H1 (cell line): Measurements from ENCODE around the gene RELA. TPM values are rescaled to one million over a fixed set of nuclear protein-coding genes. Genes with fewer than 3 reads are reported as not detected.

ENCODE experiments used
- CTCF ChIA-PET: fragments of 300-600 bp; sonication (Branson Sonifier 250); formaldehyde crosslinking; loops from one replicate; lab custom pipeline; 2021; ENCODE audit not compliant: partially characterized antibody; lab: Charles Lee
- POLR2A ChIA-PET: fragments of 300-600 bp; sonication (Branson Sonifier 250); formaldehyde crosslinking; loops from one replicate; lab custom pipeline; 2021; ENCODE audit warnings: inconsistent platforms; ENCODE audit not compliant: partially characterized antibody; lab: Charles Lee
- DNase-seq, 2 experiments: peaks; one replicate each; pipeline versions ENCODE4 v3.0.0 to v3.0.0-alpha.2; 2010 to 2022; ENCODE audit warnings: low spot score in 2 of 2, low read depth in 1 of 2, mixed read lengths in 1 of 2
- FAIRE-seq: peaks from 2 replicates; lab custom pipeline; 2011; peaks lifted over from hg19 to GRCh38; lab: Jason Lieb, UNC
- H2AFZ ChIP-seq: 2 replicates; pipeline ENCODE4 v1.8.1; 2012; ENCODE audit warnings: low read length, inconsistent platforms
- H2AK5ac ChIP-seq: 2 replicates; pipeline ENCODE4 v1.6.1; 2013; ENCODE audit warnings: low read depth, low read length
- H2BK120ac ChIP-seq: replicated peaks from 2 replicates; pipeline ENCODE3; 2013; ENCODE audit warnings: low read depth, low read length, inconsistent platforms
- H2BK12ac ChIP-seq: 2 replicates; pipeline ENCODE4 v1.6.1; 2013; ENCODE audit warnings: low read depth, low read length
- H2BK15ac ChIP-seq: 2 replicates; pipeline ENCODE4 v1.6.1; 2013; ENCODE audit warnings: low read length
- H2BK20ac ChIP-seq: 2 replicates; pipeline ENCODE4 v1.6.1; 2013; ENCODE audit warnings: low read length
- H2BK5ac ChIP-seq: 2 replicates; pipeline ENCODE4 v1.6.1; 2013; ENCODE audit warnings: low read depth, low read length
- H3K14ac ChIP-seq: 2 replicates; pipeline ENCODE4 v1.6.1; 2013; ENCODE audit warnings: inconsistent platforms; ENCODE audit not compliant: insufficient read length
- H3K18ac ChIP-seq: 2 replicates; pipeline ENCODE4 v1.6.1; 2013; ENCODE audit warnings: low read length; ENCODE audit errors: extremely low read depth
- H3K23ac ChIP-seq: 2 replicates; pipeline ENCODE4 v1.6.1; 2013; ENCODE audit warnings: inconsistent platforms; ENCODE audit not compliant: insufficient read length
- H3K23me2 ChIP-seq: 2 replicates; pipeline ENCODE4 v1.6.1; 2013; ENCODE audit warnings: low read depth, low read length
- H3K27ac ChIP-seq: 2 replicates; pipeline ENCODE4 v1.6.1; 2011; ENCODE audit warnings: low read depth, low read length, inconsistent platforms
- H3K27me3 ChIP-seq, 4 experiments: replicated peaks in 1 of 4; 1 replicate in 1 of 4; 2 replicates in 3 of 4; pipeline versions ENCODE4 v1.6.1 to v1.8.1; 2011 to 2013; ENCODE audit warnings: low read length in 3 of 4, mild to moderate bottlenecking in 3 of 4, inconsistent platforms in 2 of 4, mixed read lengths in 2 of 4, moderate library complexity in 1 of 4; ENCODE audit not compliant: control insufficient read depth in 3 of 4, insufficient read depth in 3 of 4; ENCODE audit errors: extremely low read depth in 1 of 4
- H3K36me3 ChIP-seq, 4 experiments: 2 replicates each; pipeline versions ENCODE4 v1.6.1 to v1.8.1; 2011 to 2013; ENCODE audit warnings: mild to moderate bottlenecking in 4 of 4, low read length in 3 of 4, moderate library complexity in 2 of 4, control low read depth in 1 of 4, inconsistent platforms in 1 of 4; ENCODE audit not compliant: insufficient read depth in 4 of 4, control insufficient read depth in 2 of 4
- H3K4ac ChIP-seq: replicated peaks from 2 replicates; pipeline ENCODE3; 2013; ENCODE audit warnings: low read length, low read depth, mixed read lengths, inconsistent platforms; ENCODE audit not compliant: insufficient read length
- H3K4me1 ChIP-seq, 4 experiments: replicated peaks in 1 of 4; 1 replicate in 1 of 4; 2 replicates in 3 of 4; pipeline versions ENCODE4 v1.6.1 to v1.8.1; 2011 to 2013; ENCODE audit warnings: low read length in 3 of 4, inconsistent platforms in 2 of 4, mixed read lengths in 1 of 4; ENCODE audit not compliant: insufficient read depth in 4 of 4, control insufficient read depth in 3 of 4
- H3K4me2 ChIP-seq, 2 experiments: 2 replicates each; pipeline versions ENCODE4 v1.6.1 to v1.8.1; 2011 to 2013; ENCODE audit warnings: low read depth in 2 of 2, low read length in 2 of 2, control low read depth in 1 of 2, inconsistent platforms in 1 of 2, mild to moderate bottlenecking in 1 of 2; ENCODE audit not compliant: insufficient read depth in 1 of 2
- H3K4me3 ChIP-seq, 4 experiments: fragments of 200-600, 300-600 bp in 1 of 4; sonication (generic), shearing (Covaris generic), sonication (Bioruptor Twin) in 1 of 4; 2 replicates each; pipeline versions ENCODE4 v1.5.1 to v1.8.1; 2011 to 2016; ENCODE audit warnings: low read length in 4 of 4, low read depth in 3 of 4, control low read depth in 2 of 4, inconsistent platforms in 2 of 4, mild to moderate bottlenecking in 2 of 4, mixed read lengths in 1 of 4, moderate library complexity in 1 of 4; ENCODE audit not compliant: insufficient read depth in 2 of 4; ENCODE audit errors: extremely low read depth in 1 of 4
- H3K56ac ChIP-seq: replicated peaks from 2 replicates; pipeline ENCODE3; 2013; ENCODE audit warnings: low read depth, mild to moderate bottlenecking, mixed read lengths, low read length, inconsistent platforms; ENCODE audit not compliant: insufficient read length
- H3K79me1 ChIP-seq: 2 replicates; pipeline ENCODE4 v1.6.1; 2013; ENCODE audit warnings: low read depth, low read length, control low read depth
- H3K79me2 ChIP-seq, 2 experiments: 2 replicates each; pipeline versions ENCODE4 v1.6.1 to v1.8.1; 2012 to 2013; ENCODE audit warnings: low read length in 2 of 2, mild to moderate bottlenecking in 2 of 2, inconsistent platforms in 1 of 2; ENCODE audit not compliant: insufficient read depth in 2 of 2, control insufficient read depth in 1 of 2
- H3K9ac ChIP-seq, 4 experiments: replicated peaks in 1 of 4; 1 replicate in 1 of 4; 2 replicates in 3 of 4; pipeline versions ENCODE4 v1.6.1 to v1.8.1; 2011 to 2013; ENCODE audit warnings: low read depth in 3 of 4, low read length in 3 of 4, control low read depth in 2 of 4, mild to moderate bottlenecking in 2 of 4, moderate library complexity in 2 of 4, inconsistent platforms in 1 of 4; ENCODE audit errors: extremely low read depth in 1 of 4
- H3K9me3 ChIP-seq, 2 experiments: 2 replicates each; pipeline versions ENCODE4 v1.6.1 to v1.8.1; 2012 to 2013; ENCODE audit warnings: mild to moderate bottlenecking in 2 of 2, moderate library complexity in 2 of 2, control low read depth in 1 of 2, inconsistent platforms in 1 of 2, low read depth in 1 of 2, low read length in 1 of 2, mixed read lengths in 1 of 2; ENCODE audit not compliant: insufficient read depth in 2 of 2
- H4K20me1 ChIP-seq, 2 experiments: replicated peaks in 1 of 2; 2 replicates each; pipeline versions ENCODE3 to v1.8.1; 2011 to 2013; ENCODE audit warnings: inconsistent platforms in 2 of 2, low read length in 2 of 2, mild to moderate bottlenecking in 1 of 2; ENCODE audit not compliant: insufficient read depth in 2 of 2, control insufficient read depth in 1 of 2
- H4K5ac ChIP-seq: 2 replicates; pipeline ENCODE4 v1.6.1; 2013; ENCODE audit warnings: low read length, low read depth, mixed read lengths, inconsistent platforms; ENCODE audit not compliant: insufficient read length
- H4K8ac ChIP-seq: 2 replicates; pipeline ENCODE4 v1.8.0; 2013; ENCODE audit warnings: mild to moderate bottlenecking, moderate library complexity, low read length, inconsistent platforms; ENCODE audit not compliant: insufficient read depth; ENCODE audit errors: extremely low read depth
- H4K91ac ChIP-seq: replicated peaks from 2 replicates; pipeline ENCODE3; 2013; ENCODE audit warnings: low read length, mixed read lengths, inconsistent platforms; ENCODE audit not compliant: insufficient read length
- ATF3 ChIP-seq: IDR thresholded peaks from 2 replicates; pipeline ENCODE4 v1.6.1; 2011; ENCODE audit warnings: low read depth, mild to moderate bottlenecking, low read length; ENCODE audit not compliant: insufficient read depth
- BCL11A ChIP-seq, 2 experiments: IDR thresholded peaks; one replicate each; pipeline ENCODE4 v1.6.1; 2011; ENCODE audit warnings: low read depth in 2 of 2, low read length in 2 of 2, mild to moderate bottlenecking in 2 of 2
- JUND ChIP-seq: IDR thresholded peaks from 2 replicates; pipeline ENCODE4 v1.6.1; 2011; ENCODE audit warnings: mild to moderate bottlenecking, improper control_type of control experiment, low read length
- KDM1A ChIP-seq: fragments of 200-600, 300-600 bp; sonication (generic); IDR thresholded peaks from 2 replicates; pipeline ENCODE4 v1.7.1; 2016; ENCODE audit warnings: mild to moderate bottlenecking, low read length, borderline replicate concordance
- KDM4A ChIP-seq: IDR thresholded peaks from one replicate; pipeline ENCODE4 v1.7.1; 2012; ENCODE audit warnings: low read depth, mild to moderate bottlenecking, moderate library complexity, low read length, inconsistent platforms; ENCODE audit not compliant: severe bottlenecking
- MAX ChIP-seq: IDR thresholded peaks from 2 replicates; pipeline ENCODE4 v1.6.1; 2012; ENCODE audit warnings: inconsistent platforms
- PHF8 ChIP-seq: fragments of 200-600 bp; sonication (generic); conservative IDR thresholded peaks from 2 replicates; pipeline ENCODE4 v1.7.1; 2012; ENCODE audit warnings: low read depth, mild to moderate bottlenecking, inconsistent platforms, low read length, moderate library complexity
- POLR2AphosphoS5 ChIP-seq: IDR thresholded peaks from 2 replicates; pipeline ENCODE4 v1.6.1; 2011; ENCODE audit warnings: low read depth, low read length
- SIRT6 ChIP-seq: IDR thresholded peaks from one replicate; pipeline ENCODE4 v1.7.1; 2012; ENCODE audit warnings: low read length, inconsistent platforms
- SP1 ChIP-seq: IDR thresholded peaks from 2 replicates; pipeline ENCODE4 v1.6.1; 2011; ENCODE audit warnings: low read depth, low read length
- TEAD4 ChIP-seq: IDR thresholded peaks from 2 replicates; pipeline ENCODE4 v1.6.1; 2012; ENCODE audit warnings: low read depth, low read length, inconsistent platforms, mixed read lengths
- USF2 ChIP-seq: IDR thresholded peaks from 2 replicates; pipeline ENCODE4 v1.6.1; 2011; ENCODE audit warnings: low read length, improper control_type of control experiment
- whole genome bisulfite sequencing, 2 experiments: shearing (Covaris generic) in 1 of 2; methylation state at CpG; one replicate each; pipeline versions ENCODE4 v1.1.6 to v1.1.7; 2013 to 2015; ENCODE audit warnings: low lambda C conversion rate in 2 of 2, mixed read lengths in 2 of 2, inconsistent platforms in 1 of 2, low coverage in 1 of 2, missing lambda C conversion rate in 1 of 2; ENCODE audit not compliant: insufficient replicate concordance in 2 of 2, insufficient coverage in 1 of 2, insufficient read length in 1 of 2; ENCODE audit errors: extremely low coverage in 1 of 2, missing lambda C conversion rate in 1 of 2; 5-methylcytosine and 5-hydroxymethylcytosine counted together
- polyA plus RNA-seq, 7 experiments: library from polyadenylated mRNA; depleted of rRNA in 3 of 7; stranded (reverse) in 5 of 7; unstranded in 2 of 7; fragments of >200 nt in 5 of 7; fragments of 200-250 nt in 2 of 7; gene quantifications; 1 replicate in 5 of 7; 2 replicates in 1 of 7; 4 replicates in 1 of 7; pipeline versions ENCODE4 v1.2.1 to v1.2.3, GENCODE V29; 2011 to 2013; ENCODE audit warnings: missing spikeins in 2 of 7, mixed read lengths in 2 of 7
- total RNA-seq: library from RNA; stranded (reverse); fragmentation: NEBNext Ultra II Directional; extraction: Animal tissue kit (Norgen Biotek cat#: 25700); gene quantifications from 2 replicates; pipeline ENCODE4 v1.2.1, GENCODE V29; 2021

The RELA gene
- total and polyA plus RNA-seq, 2 of the 8 experiments (the other 6 are each of a cell fraction or from before 2014, with no cell fraction given), result 21.9 to 27.5 TPM

GRCh38 chr11:65630215-65630614 is 32.5 kb downstream of the RELA start:
- Histone ChIP-seq H3K9me3 (no peaks in the 10 kb centered on the region), H3K56ac (no peak overlapping the region), H2BK20ac (no peak overlapping the region), H3K14ac (no peak overlapping the region), H2AK5ac (no peak overlapping the region), H3K27ac (no peak overlapping the region), H2BK120ac (no peak overlapping the region), H3K36me3 (peaks cover 23 to 55% (median 46%) of the 10 kb centered on the region in 4 experiments; a peak in 7 of 8 replicates), H3K27me3 (no peaks in the 10 kb centered on the region), H3K79me1 (peaks cover 2% of the 10 kb centered on the region; the same call in 1 of the 2 replicates), H3K9ac (no peak overlapping the region), H3K23ac (no peak overlapping the region), H3K18ac (no peak overlapping the region), H4K5ac (no peak overlapping the region), H2BK5ac (no peak overlapping the region), H4K20me1 (peaks cover 0 to 27% of the 10 kb centered on the region in 2 experiments), H4K91ac (no peak overlapping the region), H2BK15ac (no peak overlapping the region), H3K4me3 (no peak overlapping the region), H3K4ac (no peak overlapping the region), H2BK12ac (no peak overlapping the region), H3K4me1 (no peaks in the 10 kb centered on the region), H3K23me2 (no peaks in the 10 kb centered on the region), H3K4me2 (no peak overlapping the region), H3K79me2 (no peaks in the 10 kb centered on the region), H4K8ac (no peak overlapping the region), H2AFZ (no peak overlapping the region)
- 93% methylated on average over 11 of the region's 11 CpGs; no CpG with 5 or more reads in 1 of the 2 experiments for WGBS, 2 experiments
- FAIRE-seq (no peak), DNase-seq (no peak)
- ChIA-PET POLR2A (interaction anchor here (1.0 to 2.5 kb wide), 5 partner anchors 9 to 23 kb away, joined by 3 to 18 read pairs (median 7); partner anchors contain the start of gene SIPA1), CTCF (interaction anchor here (0.6 to 1.4 kb wide), 4 partner anchors 9 to 260 kb away, joined by 3 to 5 read pairs (median 4); no protein-coding TSS in a partner anchor)
- TF ChIP-seq MAX, result no peak
- no peak for TF ChIP-seq SIRT6
- no peak for TF ChIP-seq TEAD4
- TF ChIP-seq ATF3, result no peak
- TF ChIP-seq SP1, result no peak
- TF ChIP-seq JUND, result no peak
- no peak for TF ChIP-seq USF2
- no peak for TF ChIP-seq KDM4A
- TF ChIP-seq POLR2AphosphoS5, result no peak
- TF ChIP-seq KDM1A, result no peak
- TF ChIP-seq PHF8, result no peak
- TF ChIP-seq BCL11A (IDR thresholded peaks at IDR 0.05; ENCODE audit: low read depth in 2 of 2, low read length in 2 of 2), result no peak
